T follicular helper cell (primary cell): ENCODE data around the gene KRT79.

Source experiments
- DNase-seq: peaks from one replicate; pipeline ENCODE4 v3.0.0-alpha.2; 2020; ENCODE audit warnings: low read depth

Gene KRT79

DNA sequence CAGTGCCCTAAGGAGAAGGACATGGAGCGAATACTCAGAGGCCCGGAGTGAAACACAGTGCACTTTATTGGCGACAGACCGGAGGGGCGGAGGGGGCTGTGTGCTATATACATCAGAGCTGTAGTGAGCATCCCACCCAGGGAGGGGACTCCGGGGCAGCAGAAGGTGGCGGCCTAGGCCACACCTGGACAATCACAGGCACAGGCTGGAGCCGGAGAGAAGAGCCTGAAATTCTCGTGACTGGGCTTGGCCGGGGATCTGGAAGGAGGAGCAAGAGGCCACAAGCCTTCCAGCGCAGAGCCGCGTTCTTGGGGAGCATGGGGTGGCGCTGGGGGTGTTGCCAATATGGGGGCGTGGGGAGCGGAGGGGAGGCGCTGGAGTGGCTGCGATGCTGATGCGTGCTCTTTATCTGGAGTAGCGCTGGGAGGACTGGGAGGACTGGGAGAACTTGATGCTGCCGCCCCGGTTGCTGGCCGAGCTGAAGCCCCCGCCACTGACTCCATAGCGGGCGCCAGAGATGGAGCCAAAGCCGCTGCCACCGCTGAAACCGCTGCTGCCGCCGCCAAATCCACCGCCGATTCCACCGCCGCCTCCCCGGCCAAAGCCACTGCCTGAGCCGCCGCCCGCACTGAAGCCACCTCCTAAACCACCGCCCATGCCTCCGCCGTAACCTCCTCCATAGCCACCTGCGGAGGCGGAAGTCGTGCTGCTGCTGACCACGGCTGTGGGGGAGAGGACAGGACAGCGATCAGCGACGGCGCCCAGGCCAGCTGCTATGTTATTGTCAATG, 44.3 kb downstream of the KRT79 start:
- no peak for DNase-seq

DNA sequence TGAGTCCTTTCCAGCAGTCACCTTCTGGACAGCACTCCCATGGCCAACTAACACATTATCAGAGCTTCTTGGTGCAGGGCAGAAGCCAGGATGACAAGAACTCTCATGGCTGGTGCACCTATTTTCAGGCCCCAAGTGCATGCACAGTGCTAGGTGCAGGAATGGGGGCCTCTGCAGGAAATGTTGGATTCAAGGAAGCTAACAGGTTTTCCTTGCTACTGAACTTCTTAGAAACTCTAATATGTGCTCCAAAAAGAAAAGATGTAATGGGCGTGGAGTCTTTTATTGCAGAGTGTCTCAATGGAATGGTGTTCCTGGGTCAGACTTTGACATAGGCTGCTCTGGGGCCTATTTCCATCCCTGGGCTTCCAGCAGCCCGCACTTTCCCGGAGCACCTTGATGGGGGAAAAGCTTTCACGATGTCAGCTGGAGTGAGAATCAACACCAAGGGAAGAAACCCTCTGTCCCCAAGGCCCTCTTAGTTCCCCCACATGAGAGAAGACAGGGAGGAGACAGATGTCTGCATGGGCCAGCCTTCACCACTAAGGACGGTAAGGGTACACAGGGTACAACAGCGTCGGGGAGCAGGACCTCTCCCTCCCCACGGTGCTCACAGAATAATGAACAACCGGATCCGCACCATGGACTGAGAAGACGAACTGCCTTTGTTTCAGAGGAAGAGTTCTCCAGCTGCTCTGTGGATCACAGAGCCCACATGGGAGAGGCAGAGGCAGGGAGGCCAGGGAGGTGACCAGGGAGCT, 45.1 kb downstream of the KRT79 start:
- no peak for DNase-seq

DNA sequence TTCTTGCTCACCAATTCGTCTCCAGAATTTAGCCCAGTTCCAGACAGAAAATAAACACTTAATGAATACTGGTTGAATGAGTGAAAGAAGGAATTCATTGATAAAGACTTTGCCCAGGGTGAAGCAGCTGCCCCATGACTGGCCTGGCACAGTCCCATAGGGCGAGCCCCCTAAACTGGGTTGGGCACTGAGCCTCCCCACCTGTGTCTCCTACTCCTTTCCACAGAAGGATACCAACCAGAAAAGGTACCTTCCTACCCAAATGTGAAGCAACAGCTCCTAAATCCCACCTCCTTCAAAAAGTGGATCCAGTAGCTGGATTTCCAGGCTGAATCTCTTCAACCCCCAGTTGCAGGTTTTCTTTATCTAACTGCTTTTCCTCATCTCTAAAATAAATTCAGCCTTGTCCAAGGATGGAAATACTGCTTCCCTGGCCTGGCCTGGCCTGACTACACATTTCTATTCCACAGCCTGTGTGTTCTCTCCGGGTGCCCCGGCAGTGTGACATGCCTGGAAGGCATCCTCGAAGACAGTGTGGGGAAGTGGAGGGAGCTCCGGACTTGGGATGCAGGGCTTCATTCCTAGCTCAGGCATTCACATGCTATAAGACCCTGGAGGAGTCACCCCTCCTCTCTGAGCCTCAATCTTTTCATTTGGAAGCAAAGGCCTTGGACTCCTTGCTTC, 45.8 kb downstream of the KRT79 start:
- DNase-seq, result no peak

DNA sequence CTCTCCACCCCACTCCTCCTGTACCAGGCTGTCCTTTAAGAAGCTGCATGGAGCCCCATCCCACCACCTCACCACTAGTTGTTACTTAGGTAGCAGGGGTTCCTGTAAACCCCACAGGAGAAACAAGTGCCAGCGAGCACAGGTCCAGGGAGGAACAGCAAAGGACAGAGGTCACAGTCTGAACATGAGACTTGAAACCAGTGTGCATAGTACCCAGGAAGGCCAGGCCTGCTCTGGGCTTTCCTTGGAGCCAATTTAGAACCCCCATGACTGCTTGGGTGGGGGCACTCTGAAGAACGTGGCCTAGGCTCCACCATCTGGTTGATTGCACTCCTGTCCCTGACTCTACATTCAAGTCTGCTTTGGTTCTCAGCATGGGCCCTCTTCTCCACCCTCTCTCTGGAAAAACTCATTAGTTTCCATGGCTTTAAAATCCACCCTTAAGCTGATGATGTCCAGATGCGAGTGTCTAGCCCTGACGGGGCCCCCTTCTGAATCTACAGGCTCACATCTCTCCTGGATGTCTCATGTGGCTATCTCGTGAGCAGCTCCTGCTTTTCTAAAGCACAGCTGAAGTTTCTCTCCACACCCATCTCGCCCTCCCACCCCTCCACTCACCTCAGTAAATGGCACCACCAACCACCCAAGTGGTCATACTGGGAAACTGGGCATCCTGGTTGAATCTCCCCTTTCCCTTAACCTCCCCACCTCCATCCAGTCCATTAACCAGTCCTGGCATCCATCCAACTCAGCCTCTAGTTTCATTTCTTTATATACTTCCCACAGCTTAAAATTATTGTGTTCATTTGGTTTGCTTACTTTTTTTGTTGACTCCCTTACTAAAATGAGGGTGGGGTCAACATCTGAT, 46.6 kb downstream of the KRT79 start:
- no peak for DNase-seq

- DNase-seq, result no peak
Measured at GRCh38 chr12:52784909-52785308, 49.2 kb downstream of the KRT79 start.

DNA sequence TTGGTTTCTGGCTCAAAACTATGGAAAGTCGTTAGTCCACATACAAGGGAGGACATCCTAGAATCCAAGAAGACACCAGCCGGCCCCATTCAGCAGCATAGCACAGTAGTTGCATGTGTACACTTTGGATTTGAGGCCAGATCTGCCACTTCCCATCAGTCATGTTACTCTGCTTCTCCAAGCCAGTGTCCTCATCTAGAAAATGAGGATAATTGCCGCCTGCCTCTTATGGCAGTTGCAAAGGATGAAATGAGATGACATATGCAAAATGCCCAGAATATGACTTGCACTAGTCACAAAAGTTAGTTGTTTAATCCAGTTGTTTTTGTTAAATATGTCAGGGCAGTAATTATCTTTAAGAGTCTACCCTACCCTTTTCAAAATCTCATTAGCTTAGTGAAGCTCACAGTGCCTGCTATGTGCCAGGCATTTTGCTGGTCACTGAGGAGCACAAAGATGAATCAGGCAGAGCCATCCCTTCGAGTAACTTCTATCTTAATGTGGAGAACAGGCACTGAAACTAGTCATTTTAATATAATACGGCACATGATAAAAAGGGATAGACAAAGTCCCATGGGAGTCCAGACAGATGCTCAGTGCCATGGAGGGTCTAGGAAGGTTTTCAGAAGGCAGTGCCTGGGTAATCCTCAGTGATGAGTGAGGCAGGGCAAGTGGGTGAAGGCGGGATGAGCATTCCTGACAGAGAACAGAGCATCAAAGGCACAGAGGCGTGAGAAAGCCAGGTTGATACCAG, 50.4 kb downstream of the KRT79 start:
- no peak for DNase-seq

DNA sequence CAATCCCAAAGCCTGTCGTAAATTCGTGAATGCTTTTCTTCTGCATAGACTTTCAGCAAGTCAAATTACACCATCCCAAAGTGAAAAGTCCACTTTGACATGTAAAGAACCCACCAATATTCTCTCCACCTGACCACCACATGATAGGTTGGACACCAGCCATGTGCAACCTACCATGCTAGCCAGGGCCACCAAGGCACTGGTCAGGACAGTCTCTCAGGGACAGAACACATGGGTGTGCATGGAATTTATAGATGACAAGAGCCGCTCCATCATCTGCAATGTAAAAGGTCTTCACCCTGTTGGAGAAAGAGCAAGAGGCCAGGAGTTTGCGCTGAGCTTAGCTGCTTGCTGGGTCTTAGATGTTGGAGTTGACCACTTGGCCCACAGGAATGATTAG, 51.6 kb downstream of the KRT79 start:
- DNase-seq, result no peak

DNA sequence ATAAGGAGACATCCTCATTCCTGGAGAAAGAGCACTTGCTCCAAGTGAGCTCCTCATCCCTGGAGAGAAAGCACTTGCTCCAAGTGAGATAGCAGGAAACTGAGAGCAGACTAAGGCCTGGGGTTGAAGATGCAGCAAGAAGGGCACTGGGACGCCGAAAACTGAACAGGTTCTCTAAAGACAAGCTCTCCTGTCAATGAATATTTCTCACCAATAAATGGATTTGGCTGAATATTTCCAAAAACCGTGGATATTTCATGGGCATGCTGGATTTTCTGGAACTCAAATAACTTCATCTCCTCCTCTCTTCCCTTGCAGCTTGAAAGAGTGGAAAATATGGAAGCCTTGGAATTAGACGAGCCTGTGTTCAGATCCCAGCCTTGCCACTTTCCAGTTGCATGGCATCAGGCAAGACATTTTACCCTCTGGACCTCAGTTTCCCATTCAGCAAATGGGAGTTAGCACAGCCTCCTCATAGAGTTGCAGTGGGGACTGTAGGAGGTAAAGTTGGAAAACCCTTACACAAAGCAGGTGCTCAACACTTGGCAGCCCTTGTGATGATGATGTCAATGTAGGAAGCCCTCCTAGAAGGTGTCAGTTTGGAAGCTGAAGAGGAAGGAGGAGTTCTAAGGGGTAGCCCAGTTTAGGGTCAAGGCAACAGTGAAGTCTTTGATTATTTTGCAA, 52.6 kb downstream of the KRT79 start:
- no peak for DNase-seq

- DNase-seq, result no peak
Measured at GRCh38 chr12:52779914-52780313, 54.2 kb downstream of the KRT79 start.

GRCh38 chr12:52778833-52779232, 55.3 kb downstream of the KRT79 start:
- DNase-seq, result no peak

GRCh38 chr12:52777566-52777965, 56.5 kb downstream of the KRT79 start:
- no peak for DNase-seq

DNA sequence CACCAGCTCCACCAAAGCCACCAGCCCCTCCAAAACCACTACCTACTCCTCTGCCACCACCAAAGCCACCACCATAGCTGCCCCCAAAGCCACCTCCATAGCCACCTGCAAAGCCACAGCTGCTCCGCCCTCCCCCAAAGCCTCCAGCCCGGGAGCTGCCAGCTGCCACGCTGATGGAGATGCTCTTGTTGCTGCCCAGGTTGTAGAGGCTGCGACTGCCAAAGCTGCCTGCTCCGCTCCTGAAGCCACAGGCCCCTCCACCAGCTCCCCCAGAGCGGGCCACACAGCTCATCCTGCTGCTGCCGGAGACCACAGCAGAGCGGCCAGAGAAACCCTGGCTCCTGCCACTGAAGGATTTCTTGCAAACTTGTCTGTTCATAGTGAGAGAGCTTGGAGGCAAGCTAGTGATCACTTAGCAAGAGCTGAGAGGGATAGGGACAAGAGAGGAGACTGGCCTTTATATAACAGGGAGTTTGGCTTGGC, 57.2 kb downstream of the KRT79 start, which contains the start of gene KRT76:
Gene KRT76 (minus strand): TSS at position 433 of the 483 bp plus-strand sequence. CDS start 54 bp downstream, at position 379.
- no peak for DNase-seq

GRCh38 chr12:52776435-52776834, 57.7 kb downstream of the KRT79 start:
- DNase-seq, result no peak

GRCh38 chr12:52774629-52775250, 59.4 kb downstream of the KRT79 start:
- no peak for DNase-seq

GRCh38 chr12:52772772-52773171, 61.3 kb downstream of the KRT79 start:
- no peak for DNase-seq

- DNase-seq, result no peak
Measured at GRCh38 chr12:52772188-52772587, 61.9 kb downstream of the KRT79 start.

DNA sequence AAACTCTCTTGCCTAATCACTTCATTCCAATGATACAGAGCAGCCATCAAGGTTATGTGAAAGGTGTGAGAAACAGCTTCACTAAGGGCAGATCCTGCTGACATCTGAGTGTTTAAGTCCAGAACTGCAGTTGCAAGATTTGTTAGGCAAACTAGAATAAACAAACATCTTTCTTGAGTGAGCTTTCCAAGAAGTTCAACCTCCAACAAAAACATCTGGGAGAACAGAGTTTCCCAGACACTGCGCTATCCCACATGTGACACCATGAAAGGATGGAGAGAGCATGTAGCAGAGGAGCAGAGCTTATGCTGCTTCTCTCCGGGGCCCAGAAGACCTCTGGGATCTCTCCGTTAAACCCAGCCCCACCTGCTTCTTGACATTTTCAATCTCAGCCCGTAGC, 62.6 kb downstream of the KRT79 start:
- no peak for DNase-seq
